Inflammatory macrophage treated with lipopolysaccharide for 1 hour (primary cell): ENCODE results near the gene STAC2.

ENCODE experiments used
- DNase-seq, 2 donors: peaks; one replicate each; pipeline ENCODE4 v3.0.0-alpha.2; 2020 to 2022

The STAC2 gene

DNA sequence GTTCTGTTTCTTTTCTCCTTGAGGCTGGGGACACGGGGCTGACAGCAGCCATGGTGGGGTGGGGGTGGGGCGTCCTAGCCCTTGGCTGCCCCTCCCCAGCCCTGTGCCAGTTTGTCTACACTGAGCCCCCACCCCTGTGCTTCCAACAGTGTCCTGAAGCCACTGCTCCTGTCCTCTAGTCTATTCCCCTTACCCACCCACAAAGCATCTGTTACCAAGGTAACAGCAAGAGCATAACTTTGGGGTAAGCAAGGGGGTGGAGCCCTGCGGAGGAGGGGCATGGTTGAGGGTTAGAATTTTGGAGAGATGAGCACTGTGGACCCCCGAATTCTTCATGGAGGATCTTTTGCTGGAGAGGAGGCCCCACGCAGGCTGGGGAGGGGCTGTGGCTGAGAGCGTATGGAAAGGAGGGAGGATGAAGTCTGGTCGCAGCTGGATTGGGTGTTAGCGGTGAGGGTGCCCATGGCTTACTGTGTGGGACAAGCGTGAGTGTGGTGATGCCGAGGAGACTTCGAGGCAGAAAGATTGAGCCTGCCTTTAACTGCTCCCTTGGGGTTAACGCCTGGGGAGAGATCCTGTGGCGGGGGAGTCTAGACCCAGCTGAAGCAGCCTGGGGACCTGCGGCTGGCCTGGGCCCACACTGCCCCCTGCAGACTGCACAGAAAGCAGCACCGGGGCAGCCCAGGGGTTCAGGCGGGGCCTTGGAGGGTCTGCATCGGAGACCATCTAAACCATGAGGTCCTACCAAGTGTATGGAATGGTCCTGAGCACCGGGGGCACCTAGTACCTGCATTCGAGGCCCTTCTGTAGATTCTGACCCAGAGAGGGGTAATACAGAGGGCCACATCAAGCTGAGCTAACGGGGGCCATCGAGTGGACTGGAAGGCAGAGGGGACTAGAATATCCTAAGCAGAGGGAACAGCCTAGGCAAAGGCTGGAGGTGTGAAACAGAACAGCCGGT lies 6.1 kb upstream of the STAC2 start:
- DNase-seq = peak in 1 of 2 donors; percentile 36

DNA sequence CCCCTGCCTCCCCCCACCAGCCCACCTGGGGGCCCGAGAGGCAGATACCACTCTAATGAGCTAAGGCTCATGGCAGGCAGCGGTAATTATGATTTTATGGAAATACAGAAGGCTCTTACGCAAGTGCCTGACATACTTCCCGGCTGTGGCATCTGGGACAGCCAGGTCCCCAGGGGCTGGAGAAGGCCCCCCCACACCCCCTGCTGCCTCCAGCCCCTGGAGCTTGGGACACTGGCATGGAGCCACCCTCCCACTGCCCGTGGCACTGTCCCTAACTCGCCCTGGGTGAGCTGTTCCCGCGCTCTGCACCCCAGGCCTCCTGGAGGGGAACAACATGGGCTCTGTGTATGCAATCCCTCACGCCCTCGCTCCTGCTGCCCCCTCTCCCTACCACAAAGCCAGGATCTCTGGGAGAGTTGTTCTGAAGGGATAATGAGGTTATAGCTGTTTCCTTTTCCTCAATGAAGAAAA lies 5.4 kb upstream of the STAC2 start:
- peak in 1 of 2 donors; percentile 27 for DNase-seq

DNA sequence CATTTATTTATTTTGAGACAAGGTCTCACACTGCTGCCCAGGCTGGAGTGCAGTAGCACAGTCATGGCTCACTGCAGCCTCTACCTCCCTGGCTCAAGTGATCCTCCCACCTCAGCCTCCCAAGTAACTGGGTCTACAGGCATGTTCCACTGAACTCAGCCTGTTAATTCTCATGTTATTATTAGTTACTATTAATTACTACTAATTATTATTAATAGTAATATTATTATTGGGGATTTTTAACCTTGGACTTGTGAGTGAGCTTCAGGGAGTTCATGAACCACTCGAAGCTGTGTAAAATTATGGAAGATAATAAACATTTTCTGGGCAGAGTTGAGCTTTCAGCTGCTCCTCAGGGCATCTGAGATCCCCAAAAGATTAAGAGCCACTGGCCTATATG lies 4.6 kb upstream of the STAC2 start:
- no peak for DNase-seq

DNA sequence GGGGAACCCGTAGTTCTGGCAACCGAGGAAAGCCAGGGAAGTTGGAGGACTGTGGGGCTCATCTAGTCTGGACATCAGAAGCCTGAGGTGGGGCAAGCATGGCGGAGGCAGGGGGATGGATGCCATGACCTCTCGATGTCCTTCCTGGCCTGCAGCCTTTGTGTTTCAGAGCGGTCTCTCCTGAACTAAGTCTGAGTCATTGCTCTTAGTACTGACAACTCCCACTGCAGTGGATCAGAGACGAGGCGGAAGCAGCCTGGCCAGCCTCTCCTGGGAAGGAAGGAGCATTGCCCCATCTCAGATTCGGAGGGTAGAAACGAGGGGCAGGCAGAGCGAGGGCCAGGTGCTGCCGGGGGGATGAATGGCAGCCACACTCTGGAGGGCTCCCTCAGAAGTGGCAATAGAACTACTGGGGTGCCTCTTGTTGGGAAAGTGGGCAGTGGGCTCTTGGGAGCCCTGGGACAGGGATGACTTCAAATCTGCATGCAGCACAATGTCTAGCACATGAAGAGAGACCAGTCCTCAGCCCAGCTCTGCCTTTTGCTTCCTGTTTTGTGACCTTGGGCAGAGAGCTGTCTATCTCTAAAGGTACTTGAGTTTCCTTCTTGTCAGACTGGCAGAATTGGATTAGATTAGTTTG lies 3.6 kb upstream of the STAC2 start:
- DNase-seq = peak in 1 of 2 donors; percentile 46

DNA sequence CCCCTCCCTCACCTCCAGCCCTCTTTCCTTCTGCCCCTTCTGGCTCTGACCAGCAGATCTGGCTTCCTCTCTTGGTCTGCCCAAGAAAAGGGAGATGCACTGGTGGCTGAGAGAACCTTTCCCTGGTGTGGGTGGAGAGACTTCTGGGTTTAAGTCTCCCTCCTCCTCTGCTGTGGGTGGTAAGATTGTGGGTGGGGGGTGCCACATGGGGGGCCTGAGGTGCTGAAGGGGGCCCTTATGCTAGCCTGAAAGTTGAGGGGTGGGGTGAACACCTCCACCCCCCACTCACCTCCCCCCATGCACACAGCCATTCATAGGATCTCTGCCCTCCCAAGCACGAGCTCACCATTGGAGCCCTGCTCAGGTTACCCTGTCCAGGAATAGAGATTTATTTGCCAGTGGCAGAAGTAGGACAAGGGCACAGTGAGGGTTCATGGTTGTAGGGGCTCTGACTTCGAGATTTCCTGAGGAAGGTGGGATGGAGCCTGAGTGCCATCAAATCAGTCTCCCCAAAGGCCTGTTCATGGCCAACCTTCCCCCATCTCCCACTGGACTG lies 1.7 kb upstream of the STAC2 start:
- DNase-seq = no peak

DNA sequence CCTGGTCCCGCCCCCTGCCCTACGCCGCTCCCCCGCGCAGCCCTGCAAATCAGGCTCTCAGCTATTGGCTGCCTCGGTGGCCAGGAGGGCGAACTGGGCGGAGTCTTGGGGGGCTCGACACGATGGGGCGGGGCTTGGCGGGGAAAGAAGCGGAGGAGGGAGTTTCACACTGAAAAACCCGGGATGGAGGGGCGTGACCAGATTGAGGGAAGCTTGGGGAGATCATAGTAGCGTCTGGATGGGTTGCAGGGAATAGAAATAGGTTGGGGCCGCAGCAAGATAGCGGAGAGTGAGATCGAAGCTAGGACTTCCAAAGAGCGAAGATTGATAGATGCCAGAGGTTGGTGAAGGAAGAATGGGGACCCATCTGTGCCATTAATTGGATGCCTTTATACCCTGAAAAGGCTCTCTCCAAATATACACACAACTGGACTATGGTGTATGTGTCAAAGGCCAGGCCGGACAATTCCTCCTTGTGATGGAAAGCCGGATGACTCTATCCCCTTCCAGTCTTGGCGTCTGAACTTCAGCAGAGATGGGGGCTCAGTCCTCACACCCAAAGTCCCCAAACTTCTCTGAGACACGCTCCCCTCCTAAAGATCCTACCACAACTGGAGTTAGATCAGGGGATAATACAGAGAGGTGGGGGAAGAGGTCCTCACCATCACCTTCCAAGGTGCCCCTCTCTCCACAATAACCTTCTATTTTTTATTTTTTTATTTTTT lies 376 bp upstream of the STAC2 start:
- DNase-seq = no peak

DNA sequence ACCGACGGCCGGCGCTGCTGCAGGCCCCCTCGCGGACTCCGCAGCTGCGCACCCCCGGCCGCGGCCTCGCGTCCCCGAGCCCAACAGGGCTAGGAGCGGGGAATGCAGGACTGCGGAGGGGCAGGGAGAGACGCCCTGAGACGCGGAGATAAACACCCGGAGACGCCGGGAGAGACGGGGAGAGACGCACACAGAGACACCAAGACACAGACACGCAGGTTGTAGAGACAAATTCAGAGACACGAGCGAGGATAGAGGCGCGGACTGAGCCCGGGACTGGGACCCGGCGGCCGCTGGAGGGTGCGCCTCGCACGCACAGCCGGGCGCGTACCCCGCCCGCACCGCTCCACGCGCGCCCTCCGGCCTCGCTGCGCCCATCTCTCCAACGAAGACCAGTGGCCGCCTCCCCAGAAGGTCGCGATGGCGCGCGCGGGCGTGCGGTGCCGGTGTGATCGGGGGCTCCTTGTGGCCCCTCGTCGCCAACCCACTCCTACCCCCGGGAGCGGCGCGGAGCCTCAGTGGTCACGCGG lies 902 bp downstream of the STAC2 start:
- no peak for DNase-seq

DNA sequence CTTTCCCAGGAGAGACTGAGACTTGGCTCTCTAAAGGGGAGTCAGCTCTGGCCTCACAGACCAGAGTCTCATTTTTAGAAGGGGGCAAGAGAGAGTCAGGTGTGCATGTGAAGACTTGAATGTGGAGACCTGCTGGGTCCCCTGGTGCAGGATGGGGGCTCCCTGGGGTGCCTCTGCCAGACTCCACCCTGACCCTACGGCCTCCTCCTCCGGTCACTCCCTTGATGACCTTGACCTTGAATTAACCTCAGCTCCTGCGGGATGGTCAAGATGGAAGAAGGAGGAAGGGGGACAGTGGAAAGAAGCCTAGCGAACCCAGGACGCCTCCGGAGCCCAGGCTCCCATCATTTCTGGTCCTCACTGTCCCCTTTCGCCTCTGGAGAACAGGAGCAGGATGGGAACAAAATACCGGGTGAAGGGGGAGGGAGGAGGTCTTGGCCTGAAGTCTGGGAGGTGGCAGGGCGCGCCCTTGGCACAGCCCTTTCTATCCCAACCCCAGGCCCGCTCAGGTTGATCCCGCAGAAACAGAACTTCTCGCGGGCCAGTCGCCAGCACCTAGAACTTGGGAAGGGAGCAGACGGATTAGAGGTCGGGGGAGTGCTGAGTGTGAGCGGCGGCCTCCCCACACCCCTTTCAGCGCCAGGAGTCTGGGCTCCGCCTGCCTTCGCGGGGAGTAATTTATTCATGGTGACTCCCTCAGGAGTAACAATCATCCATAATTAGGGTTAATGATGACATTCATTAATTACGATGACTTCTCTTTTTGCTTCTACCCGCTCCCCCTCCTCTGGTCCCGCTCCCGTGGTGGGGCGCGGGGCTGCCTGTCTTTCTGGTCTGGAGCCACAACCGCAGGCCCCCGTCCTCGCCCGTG lies 1.6 kb downstream of the STAC2 start:
- no peak for DNase-seq

DNA sequence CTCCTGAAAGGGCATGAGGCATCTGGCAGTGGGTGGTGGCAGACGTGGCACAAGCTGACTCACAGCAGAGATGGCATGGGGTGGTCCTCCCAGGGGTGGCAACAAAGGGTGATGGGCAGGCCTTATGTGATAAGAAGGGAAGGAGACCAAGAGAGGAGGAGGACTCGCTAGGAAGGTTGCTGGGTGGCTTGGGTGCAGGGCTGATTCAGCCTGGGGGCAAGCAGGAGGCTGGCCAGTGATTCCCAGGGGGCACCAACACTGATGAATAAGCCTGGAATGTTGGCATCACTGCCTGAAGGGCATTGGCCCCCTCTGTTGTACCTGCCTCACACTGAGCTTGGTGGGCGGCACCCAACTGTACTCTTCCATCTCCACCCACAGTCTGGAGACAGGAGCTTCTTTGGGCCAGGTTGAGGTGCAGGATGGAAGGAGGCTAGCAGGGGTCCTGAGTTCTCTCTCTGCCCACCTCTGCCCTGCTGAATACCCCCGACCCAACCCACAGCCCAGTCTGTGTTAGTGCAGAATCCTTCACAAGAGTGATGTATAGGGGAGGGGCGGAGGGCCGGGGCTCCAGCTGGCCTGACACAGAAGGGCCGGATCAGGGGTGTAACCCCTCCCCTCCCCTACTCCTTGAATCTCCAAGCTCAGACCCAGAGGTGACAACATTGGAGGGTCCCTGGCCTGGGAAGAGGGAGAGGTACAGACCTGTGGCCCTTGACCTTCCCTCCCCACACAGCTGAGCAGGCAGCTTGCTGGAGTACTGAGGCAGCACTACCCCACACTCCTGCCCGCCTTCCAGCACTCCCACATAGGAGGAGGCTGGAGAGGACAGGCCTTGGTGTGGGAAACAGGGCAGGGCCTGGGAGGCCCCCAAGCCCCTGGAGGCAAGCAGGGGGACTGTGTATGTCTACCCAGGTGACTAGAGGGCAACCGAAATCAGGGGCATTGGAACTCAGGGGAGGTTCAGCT lies 2.6 kb downstream of the STAC2 start:
- DNase-seq = no peak

DNA sequence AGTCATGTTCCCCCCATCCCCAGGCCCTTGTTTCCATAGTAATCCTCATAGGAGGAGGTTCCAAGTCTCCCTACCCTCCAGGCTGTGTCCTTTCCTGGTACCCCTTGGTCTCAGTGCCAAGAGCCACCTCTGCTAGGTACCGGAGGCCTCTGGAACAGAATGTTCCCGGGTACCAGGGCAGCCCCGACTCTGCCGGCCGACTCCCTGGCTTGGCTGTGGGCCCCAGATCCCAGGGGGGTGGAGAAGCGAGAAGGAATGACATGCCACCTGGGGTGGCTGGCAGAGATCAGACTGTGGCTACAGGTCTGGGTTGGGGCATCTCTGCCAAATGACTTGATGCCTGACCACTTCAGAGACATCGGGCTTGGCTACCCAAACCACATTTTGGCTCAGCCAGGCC lies 3.6 kb downstream of the STAC2 start:
- no peak for DNase-seq

DNA sequence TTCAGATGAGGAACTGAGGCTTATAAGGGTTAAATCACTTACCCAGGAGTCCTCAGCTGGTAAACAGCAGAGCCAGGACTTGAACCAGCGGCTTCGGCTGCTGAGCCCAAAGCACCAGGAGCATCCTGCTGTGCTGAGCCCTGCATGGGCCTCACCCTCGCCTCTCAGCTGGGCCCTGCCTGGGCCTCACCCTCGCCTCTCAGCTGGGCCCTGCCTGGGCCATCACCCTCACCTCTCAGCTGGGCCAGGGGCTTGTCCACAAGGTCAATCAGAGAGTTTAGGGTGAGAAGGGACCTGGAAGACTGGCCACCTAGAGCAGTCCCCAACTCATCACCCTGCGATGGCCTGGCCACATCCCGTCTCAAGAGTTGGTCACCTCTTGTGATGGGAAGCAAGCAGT lies 4.2 kb downstream of the STAC2 start:
- no peak for DNase-seq

DNA sequence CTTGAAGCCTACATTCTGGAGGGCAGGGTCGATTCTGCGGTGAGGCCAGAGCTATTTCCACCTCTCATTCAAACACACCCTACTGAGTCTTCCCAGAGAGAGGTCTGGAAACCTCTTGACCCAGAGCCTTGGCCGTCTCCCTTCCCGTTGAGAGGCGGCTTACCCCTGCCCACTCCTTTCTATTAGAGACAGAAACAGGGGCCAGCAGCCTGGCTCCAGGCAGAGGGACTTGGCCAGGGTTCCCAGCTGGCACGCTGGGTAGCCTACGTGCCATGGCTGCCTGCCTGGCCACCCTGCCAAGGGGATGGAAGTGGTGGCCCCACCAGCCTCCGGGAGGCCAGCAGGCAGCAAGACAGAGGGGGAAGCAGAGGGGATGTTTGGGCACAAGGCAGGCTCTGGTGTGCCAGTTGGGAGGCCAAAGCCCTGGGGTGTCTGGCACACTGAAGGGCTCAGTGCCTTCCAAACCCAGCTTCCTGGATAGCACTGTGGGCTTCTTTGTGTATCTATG lies 6.0 kb downstream of the STAC2 start:
- no peak for DNase-seq

DNA sequence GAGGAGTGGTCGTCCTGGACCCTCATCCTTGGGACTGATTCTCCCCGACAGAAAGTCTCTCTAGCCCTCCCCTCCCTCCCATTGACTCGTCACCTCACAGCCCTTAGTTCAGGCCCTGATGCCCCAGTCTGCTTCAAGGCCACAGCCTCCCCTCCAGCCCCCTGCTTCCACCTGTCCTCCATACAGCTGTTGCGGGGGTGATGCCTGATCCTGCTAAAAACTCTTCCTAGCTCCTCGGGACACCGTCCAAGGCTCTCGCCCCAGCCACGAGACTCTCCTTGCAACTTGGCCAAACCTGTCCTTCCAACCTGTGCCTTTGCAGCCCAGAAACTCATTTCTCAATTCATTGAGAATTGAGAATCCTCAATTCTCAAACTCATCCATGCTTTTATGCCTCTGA lies 6.8 kb downstream of the STAC2 start:
- no peak for DNase-seq

DNA sequence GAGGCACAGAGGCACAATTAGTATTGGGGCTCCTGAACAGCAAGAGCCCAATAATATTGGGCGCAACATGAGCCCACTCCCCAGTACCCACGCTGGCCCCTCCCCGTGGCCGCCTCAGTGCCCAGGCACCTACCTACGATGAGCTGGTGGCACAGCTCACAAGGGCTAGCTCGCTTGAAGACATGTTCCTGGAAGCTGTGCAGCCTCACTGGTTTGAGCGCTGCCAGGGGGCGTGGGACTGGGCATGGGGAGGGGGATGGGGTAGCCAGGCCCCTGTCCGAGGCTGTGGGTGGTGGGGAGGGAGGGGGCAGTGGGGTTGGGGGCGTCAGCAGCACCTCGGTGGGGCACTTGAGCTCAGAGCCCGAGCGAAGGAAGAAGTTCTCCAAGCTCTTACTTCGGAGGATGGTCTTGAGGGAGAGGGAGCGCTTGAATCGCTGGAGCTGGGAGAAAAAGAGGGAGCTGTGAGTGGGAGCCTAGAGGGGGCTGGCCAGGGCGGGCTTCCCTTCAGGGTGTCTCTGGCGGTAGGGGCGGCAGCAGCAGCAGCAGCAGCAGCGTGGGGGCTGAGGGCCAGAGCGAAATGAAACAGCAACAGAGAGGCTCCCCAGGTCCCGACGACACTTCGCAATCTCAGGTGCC lies 7.9 kb downstream of the STAC2 start:
- DNase-seq = no peak

DNA sequence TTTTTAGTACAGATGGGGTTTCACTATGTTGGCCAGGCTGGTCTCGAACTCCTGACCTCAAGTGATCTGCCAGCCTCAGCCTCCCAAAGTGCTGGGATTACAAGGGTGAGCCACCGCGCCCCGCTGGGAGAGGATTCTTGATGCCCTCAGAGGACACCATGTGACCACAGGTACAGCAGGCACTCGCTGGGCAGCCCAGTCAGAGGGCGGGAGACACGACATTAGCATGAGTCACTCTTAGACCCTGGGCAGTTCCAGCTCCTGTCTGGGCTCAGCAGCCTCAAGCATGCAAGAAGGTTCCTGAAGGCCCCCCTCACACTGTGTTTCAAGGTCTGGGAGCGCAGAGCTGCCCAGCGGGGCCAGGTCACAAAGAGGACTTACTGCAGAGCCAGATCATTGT lies 11.9 kb downstream of the STAC2 start:
- no peak for DNase-seq

DNA sequence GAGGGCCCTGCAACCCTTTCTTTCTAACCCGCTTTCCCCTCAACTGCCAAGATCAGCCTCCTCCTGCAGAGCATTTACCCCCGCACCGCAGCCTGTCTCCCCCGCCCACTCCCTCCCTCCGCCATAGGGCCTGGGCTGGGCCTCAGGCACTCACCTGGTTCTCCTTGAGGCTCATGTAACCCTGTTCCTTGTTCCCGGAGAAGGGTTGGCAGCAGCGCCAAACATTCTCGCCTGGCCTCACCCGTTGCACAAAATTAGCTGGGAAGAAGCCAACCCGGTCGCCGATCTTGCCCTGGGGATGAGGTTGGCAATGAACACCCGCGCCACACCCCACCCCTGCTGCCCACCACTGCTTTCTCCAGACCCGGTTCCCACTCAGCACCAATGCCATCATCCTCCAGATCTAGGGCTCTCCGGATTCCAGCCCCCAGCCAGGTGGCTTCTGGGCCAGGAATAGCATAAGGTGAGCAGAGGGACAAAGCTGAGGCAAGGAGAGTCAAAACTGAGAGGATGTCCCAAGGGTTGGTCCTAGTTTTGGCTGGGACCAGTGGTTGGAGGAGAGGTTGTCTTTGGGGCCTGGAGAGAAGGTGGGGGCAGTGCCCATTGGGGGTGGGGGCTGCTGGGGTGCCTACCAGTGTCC lies 12.8 kb downstream of the STAC2 start:
- DNase-seq = no peak

DNA sequence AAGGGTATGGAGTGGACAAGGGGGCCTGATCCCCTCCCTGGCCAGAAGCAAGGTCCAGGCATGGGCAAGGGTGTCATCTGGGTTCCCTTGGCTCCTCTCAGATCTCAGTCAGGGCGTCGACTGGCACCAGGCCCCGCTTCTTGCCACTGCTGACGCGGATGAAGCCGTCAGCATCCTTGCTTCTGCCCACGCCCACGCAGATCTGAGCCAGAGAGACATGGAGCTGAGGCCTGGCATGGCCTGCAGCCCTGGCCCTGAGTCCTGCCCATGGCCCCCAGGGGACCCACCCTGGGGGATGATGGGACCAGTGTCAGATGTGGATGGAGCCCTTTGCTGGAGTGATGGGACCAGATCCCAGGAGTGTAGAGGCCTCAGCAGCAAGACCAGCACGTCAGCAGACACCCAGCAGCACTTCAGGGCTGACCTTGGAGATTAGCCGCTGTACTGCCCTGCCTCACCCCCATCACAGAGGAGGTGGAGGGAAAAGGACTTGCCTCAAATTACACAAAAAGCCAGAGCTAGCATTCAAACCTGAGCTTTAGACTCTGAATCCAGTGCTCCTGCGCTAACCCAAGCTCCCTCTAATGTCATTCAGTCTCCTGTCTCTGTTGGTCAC lies 13.4 kb downstream of the STAC2 start:
- no peak for DNase-seq

DNA sequence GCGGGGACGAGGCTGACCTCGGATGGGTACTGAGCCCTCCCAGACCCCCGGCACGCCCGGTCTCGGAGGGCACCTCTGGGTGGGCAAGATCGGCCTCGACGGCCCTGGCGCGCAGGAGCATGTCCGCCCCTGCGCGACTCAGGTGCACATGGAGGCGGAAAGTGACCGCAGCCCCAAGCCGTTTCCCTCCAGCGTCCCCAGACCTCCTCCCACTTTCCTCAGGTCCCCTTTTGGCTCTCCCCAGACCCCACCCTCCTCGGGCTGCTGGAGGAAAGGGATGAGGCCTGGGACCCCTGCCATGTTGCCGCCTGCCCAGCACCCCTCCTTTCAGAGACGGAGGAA lies 15.7 kb downstream of the STAC2 start:
- no peak for DNase-seq
